ENCODE results near the gene BANF2. TPM values are rescaled to one million over a fixed set of nuclear protein-coding genes. Genes with fewer than 3 reads are reported as not detected.
"Not testable (repeated sequence)": the region's sequence is repeated elsewhere in the genome, so short reads cannot be mapped to it uniquely, and the experiment has no call there.

Gene BANF2
- total and polyA plus RNA-seq, 2 experiments from 2014 or later: not detected

DNA sequence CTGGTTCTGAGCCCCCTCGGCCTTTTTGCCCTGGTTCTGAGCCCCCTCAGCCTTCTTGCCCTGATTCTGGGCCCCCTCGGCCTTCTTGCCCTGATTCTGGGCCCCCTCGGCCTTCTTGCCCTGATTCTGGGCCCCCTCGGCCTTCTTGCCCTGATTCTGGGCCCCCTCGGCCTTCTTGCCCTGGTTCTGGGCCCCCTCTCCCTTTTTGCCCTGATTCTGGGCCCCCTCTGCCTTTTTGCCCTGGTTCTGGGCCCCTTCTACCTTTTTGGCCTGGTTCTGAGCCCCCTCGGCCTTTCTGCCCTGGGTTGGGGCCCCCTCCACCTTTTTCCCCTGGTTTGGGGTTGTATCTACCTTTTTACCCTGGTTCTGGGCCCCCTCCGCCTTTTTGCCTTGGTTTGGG lies 40.4 kb upstream of the BANF2 start:
- peaks cover 58% of the 10 kb centered on the region for H3K36me3 Mint-ChIP-seq (ENCODE audit: low read depth)
- not testable (repeated sequence) for ATAC-seq; DNase-seq (ENCODE audit: low spot score); H3F3A ChIP-seq (replicated peaks; ENCODE audit: low read depth); H3K4me2 ChIP-seq; H3K9me2 ChIP-seq (ENCODE audit: insufficient read depth); H3K27ac Mint-ChIP-seq; H3K27ac ChIP-seq (ENCODE audit: low read depth); H3K27me3 ChIP-seq (ENCODE audit: insufficient read depth); H3K4me3 ChIP-seq; H3K4me3 Mint-ChIP-seq; H2AFZ ChIP-seq
- Histone ChIP-seq H3K36me3 (ENCODE audit: insufficient read depth) (peaks cover 15% of the 10 kb centered on the region), H3K79me2 (replicated peaks; ENCODE audit: insufficient read depth) (peaks cover 82% of the 10 kb centered on the region), H4K20me1 (replicated peaks; ENCODE audit: insufficient read depth) (peaks cover 23% of the 10 kb centered on the region), H3K4me1 (ENCODE audit: insufficient read depth) (peaks cover 36% of the 10 kb centered on the region)
- H3K4me1 Mint-ChIP-seq: peaks cover 55% of the 10 kb centered on the region
- peaks cover 28% of the 10 kb centered on the region for H3K9me3 Mint-ChIP-seq
- peaks cover 16% of the 10 kb centered on the region for H3K27me3 Mint-ChIP-seq (ENCODE audit: insufficient read depth, low read depth, poor library complexity)

- H3K27ac ChIP-seq (ENCODE audit: low read depth): no peak overlapping the region
- peaks cover 82% of the 10 kb centered on the region for H3K79me2 ChIP-seq (replicated peaks; ENCODE audit: insufficient read depth)
- Mint-ChIP-seq H3K27ac (no peak overlapping the region), H3K4me1 (peaks cover 56% of the 10 kb centered on the region), H3K27me3 (ENCODE audit: insufficient read depth, low read depth, poor library complexity) (peaks cover 12% of the 10 kb centered on the region), H3K36me3 (ENCODE audit: low read depth) (peaks cover 54% of the 10 kb centered on the region), H3K4me3 (no peak overlapping the region), H3K9me3 (peaks cover 28% of the 10 kb centered on the region)
- no peaks in the 10 kb centered on the region for H3K9me2 ChIP-seq (ENCODE audit: insufficient read depth)
- TF ChIP-seq ZNF114 (CRISPR knock-in tag; IDR thresholded peaks at IDR 0.05) (no peak), CTCF (conservative IDR thresholded peaks at IDR 0.05; ENCODE audit: low read depth in 2 of 2) (0 out of 4 replicates have a peak, but pooled peaks of 1 of the 2 experiments have one; percentile 31)
- no peak overlapping the region for H3K4me2 ChIP-seq
- H3K27me3 ChIP-seq (ENCODE audit: insufficient read depth): no peaks in the 10 kb centered on the region
- peaks cover 15% of the 10 kb centered on the region for H3K36me3 ChIP-seq (ENCODE audit: insufficient read depth)
- H2AFZ ChIP-seq: no peak overlapping the region
- H3F3A ChIP-seq (replicated peaks; ENCODE audit: low read depth): peaks cover 3% of the 10 kb centered on the region; the same call in 1 of the 2 replicates
- H3K4me3 ChIP-seq: no peak overlapping the region
- DNase-seq (ENCODE audit: low spot score): peak; percentile 28
- no peak for ATAC-seq
- H4K20me1 ChIP-seq (replicated peaks; ENCODE audit: insufficient read depth): peaks cover 27% of the 10 kb centered on the region
- H3K4me1 ChIP-seq (ENCODE audit: insufficient read depth): peaks cover 37% of the 10 kb centered on the region
Measured at GRCh38 chr20:17659801-17660200, 40.0 kb upstream of the BANF2 start.

GRCh38 chr20:17660667-17661066 lies 39.1 kb upstream of the BANF2 start:
- H3K27ac Mint-ChIP-seq: peak overlapping the region; percentile 37; the same call in 1 of the 2 replicates
- peaks cover 27% of the 10 kb centered on the region for H4K20me1 ChIP-seq (replicated peaks; ENCODE audit: insufficient read depth)
- no peak overlapping the region for H3K4me3 Mint-ChIP-seq
- peaks cover 54% of the 10 kb centered on the region for H3K36me3 Mint-ChIP-seq (ENCODE audit: low read depth)
- H3K27me3 Mint-ChIP-seq (ENCODE audit: insufficient read depth, low read depth, poor library complexity): peaks cover 7% of the 10 kb centered on the region
- no peak overlapping the region for H3K27ac ChIP-seq (ENCODE audit: low read depth)
- DNase-seq (ENCODE audit: low spot score): no peak
- peaks cover 3% of the 10 kb centered on the region; the same call in 1 of the 2 replicates for H3F3A ChIP-seq (replicated peaks; ENCODE audit: low read depth)
- H3K4me1 ChIP-seq (ENCODE audit: insufficient read depth): peaks cover 35% of the 10 kb centered on the region
- H2AFZ ChIP-seq: no peak overlapping the region
- no peaks in the 10 kb centered on the region for H3K9me2 ChIP-seq (ENCODE audit: insufficient read depth)
- H3K36me3 ChIP-seq (ENCODE audit: insufficient read depth): peaks cover 15% of the 10 kb centered on the region
- peaks cover 86% of the 10 kb centered on the region for H3K79me2 ChIP-seq (replicated peaks; ENCODE audit: insufficient read depth)
- no peaks in the 10 kb centered on the region for H3K27me3 ChIP-seq (ENCODE audit: insufficient read depth)
- ATAC-seq: no peak
- no peak for TF ChIP-seq POLR2AphosphoS5 (IDR thresholded peaks at IDR 0.05; ENCODE audit: low read depth)
- TF ChIP-seq, protein P1, sequence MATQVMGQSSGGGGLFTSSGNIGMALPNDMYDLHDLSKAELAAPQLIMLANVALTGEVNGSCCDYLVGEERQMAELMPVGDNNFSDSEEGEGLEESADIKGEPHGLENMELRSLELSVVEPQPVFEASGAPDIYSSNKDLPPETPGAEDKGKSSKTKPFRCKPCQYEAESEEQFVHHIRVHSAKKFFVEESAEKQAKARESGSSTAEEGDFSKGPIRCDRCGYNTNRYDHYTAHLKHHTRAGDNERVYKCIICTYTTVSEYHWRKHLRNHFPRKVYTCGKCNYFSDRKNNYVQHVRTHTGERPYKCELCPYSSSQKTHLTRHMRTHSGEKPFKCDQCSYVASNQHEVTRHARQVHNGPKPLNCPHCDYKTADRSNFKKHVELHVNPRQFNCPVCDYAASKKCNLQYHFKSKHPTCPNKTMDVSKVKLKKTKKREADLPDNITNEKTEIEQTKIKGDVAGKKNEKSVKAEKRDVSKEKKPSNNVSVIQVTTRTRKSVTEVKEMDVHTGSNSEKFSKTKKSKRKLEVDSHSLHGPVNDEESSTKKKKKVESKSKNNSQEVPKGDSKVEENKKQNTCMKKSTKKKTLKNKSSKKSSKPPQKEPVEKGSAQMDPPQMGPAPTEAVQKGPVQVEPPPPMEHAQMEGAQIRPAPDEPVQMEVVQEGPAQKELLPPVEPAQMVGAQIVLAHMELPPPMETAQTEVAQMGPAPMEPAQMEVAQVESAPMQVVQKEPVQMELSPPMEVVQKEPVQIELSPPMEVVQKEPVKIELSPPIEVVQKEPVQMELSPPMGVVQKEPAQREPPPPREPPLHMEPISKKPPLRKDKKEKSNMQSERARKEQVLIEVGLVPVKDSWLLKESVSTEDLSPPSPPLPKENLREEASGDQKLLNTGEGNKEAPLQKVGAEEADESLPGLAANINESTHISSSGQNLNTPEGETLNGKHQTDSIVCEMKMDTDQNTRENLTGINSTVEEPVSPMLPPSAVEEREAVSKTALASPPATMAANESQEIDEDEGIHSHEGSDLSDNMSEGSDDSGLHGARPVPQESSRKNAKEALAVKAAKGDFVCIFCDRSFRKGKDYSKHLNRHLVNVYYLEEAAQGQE (IDR thresholded peaks at IDR 0.05; ENCODE audit: unreplicated experiment): no peak
- no peak for TF ChIP-seq EZH2 (IDR thresholded peaks at IDR 0.05; ENCODE audit: low read depth, unreplicated experiment)
- no peak for TF ChIP-seq NANOG (IDR thresholded peaks at IDR 0.05; ENCODE audit: borderline replicate concordance)
- peaks cover 28% of the 10 kb centered on the region for H3K9me3 Mint-ChIP-seq
- H3K4me3 ChIP-seq: no peak overlapping the region
- no peak overlapping the region for H3K4me2 ChIP-seq
- peaks cover 53% of the 10 kb centered on the region for H3K4me1 Mint-ChIP-seq
